ENCODE results near the gene JOSD1. TPM values are rescaled to one million over a fixed set of nuclear protein-coding genes. Genes with fewer than 3 reads are reported as not detected.
"Not testable (repeated sequence)": the region's sequence is repeated elsewhere in the genome, so short reads cannot be mapped to it uniquely, and the experiment has no call there.

Gene JOSD1
- total and polyA plus RNA-seq, 12 donors, result 9.6 to 37.3 (median 21.8) TPM

- no peak for TF ChIP-seq CTCF (IDR thresholded peaks at IDR 0.05)
- ATAC-seq (no peak), DNase-seq (no peak)
- Histone ChIP-seq H3K36me3 (no peaks in the 10 kb centered on the region), H3K4me3 (no peak overlapping the region), H3K27ac (no peak overlapping the region), H3K4me1 (no peaks in the 10 kb centered on the region), H3K9me3 (no peaks in the 10 kb centered on the region), H3K27me3 (no peaks in the 10 kb centered on the region)
- WGBS, 2 donors, result 94 to 95% methylated on average over 6 of the region's 6 CpGs
- intact Hi-C loops (cut with DNase I), result no loop called here
These were observed 55.3 kb downstream of the JOSD1 start for GRCh38 chr22:38645430-38645829.

- H3K9me3 ChIP-seq; DNase-seq; H3K4me3 ChIP-seq; intact Hi-C loops (cut with DNase I); H3K36me3 ChIP-seq; H3K27ac ChIP-seq; H3K27me3 ChIP-seq; H3K4me1 ChIP-seq: not testable (repeated sequence)
- ATAC-seq, result peak in 3 of 8 donors; percentile 58 to 99 (median 88)
- WGBS, 2 donors, result 92 to 93% methylated on average over 4 to 5 of the region's 5 CpGs
These were observed 56.5 kb downstream of the JOSD1 start for GRCh38 chr22:38644245-38644644.

DNA sequence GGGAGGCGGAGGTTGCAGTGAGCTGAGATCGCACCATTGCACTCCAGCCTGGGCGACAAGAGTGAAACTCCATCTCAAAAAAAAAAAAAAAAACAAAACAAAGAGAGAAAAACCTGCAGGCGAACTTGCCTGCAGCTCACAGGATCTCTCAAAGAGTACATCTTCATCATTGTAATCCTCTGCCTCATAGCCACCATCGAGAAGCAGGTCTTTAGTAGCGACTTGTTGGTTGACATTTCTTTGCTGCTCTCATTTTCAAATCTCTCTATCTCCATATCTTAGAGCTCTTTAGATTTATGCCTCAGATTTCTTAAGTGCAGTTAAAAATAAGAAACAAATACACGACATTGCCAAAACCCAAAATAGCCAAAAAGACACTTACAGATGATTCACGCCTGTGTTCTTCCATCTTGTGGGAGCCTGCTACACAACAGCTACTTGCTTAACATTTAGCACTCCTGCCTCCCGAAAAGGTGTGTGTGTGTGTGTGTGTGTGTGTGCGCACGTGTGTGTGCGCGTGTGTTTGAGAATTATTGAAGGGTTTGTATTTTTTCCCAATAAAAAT is 59.2 kb downstream of the JOSD1 start:
- no peak for DNase-seq
- 95 to 97% methylated on average over 13 of the region's 13 CpGs for WGBS, 2 donors
- Histone ChIP-seq H3K27ac (no peak overlapping the region), H3K36me3 (no peaks in the 10 kb centered on the region), H3K4me3 (no peak overlapping the region), H3K4me1 (no peaks in the 10 kb centered on the region), H3K9me3 (no peaks in the 10 kb centered on the region), H3K27me3 (no peaks in the 10 kb centered on the region)
- ATAC-seq, result no peak
- no peak for TF ChIP-seq CTCF (IDR thresholded peaks at IDR 0.05)
- intact Hi-C loops (cut with DNase I), result no loop called here

DNA sequence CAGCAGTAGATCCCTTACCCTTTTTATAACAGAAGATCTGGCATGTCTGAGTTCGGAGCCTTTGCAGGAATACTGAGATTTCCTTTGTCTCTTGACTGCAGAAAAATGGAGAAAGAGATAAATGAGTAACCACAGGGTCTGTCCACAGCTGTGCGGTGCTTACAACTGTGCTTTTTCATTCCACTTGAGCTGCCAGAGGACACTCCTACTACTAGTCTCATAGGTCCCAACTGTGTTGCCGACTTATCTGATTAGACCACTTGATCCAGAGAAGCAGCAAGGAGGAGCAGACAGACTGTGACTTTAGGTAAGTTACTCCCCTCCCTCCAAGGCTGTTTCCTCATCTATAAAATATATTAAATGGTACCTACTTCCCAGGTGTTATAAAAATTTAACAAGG is 62.0 kb downstream of the JOSD1 start:
- H3K27ac ChIP-seq, result no peak overlapping the region
- no peak overlapping the region for H3K4me3 ChIP-seq
- H3K9me3 ChIP-seq, result no peaks in the 10 kb centered on the region
- WGBS, 2 donors, result 53 to 59% methylated on average over 3 of the region's 3 CpGs
- DNase-seq (no peak), ATAC-seq (no peak)
- no peaks in the 10 kb centered on the region for H3K4me1 ChIP-seq
- TF ChIP-seq CTCF (IDR thresholded peaks at IDR 0.05), result no peak
- intact Hi-C loops (cut with DNase I), result no loop called here
- H3K27me3 ChIP-seq, result no peaks in the 10 kb centered on the region
- peaks cover 0 to 4% (median 0%) of the 10 kb centered on the region in 9 donors for H3K36me3 ChIP-seq

- H3K4me1 ChIP-seq, result no peaks in the 10 kb centered on the region
- intact Hi-C loops (cut with DNase I), result no loop called here
- no peak overlapping the region for H3K27ac ChIP-seq
- H3K27me3 ChIP-seq, result no peaks in the 10 kb centered on the region
- no peaks in the 10 kb centered on the region for H3K9me3 ChIP-seq
- no peak for TF ChIP-seq CTCF (IDR thresholded peaks at IDR 0.05)
- peaks cover 0 to 4% (median 0%) of the 10 kb centered on the region in 9 donors for H3K36me3 ChIP-seq
- H3K4me3 ChIP-seq, result no peak overlapping the region
- WGBS, 2 donors, result 76 to 79% methylated on average over 2 of the region's 2 CpGs
- DNase-seq (no peak), ATAC-seq (no peak)
These were observed 62.5 kb downstream of the JOSD1 start for GRCh38 chr22:38638216-38638615.

Other genes with a start within 250 kb of the JOSD1 start
- 10 to 100 TPM in 9 of 10 donors, 1 to 10 TPM in 1; 4.9 to 93.3 (median 43.9) TPM for gene KCNJ4, start 245.7 kb downstream of the JOSD1 start, total RNA-seq
- gene KCNJ4, start 245.7 kb downstream of the JOSD1 start, polyA plus RNA-seq, result 10 to 100 TPM in 1 of 2 donors, 1 to 10 TPM in 1; 7.6 to 19.5 TPM
- gene KDELR3, start 232.8 kb downstream of the JOSD1 start, total RNA-seq, result 10 to 100 TPM in 3 of 10 donors, 1 to 10 TPM in 7; 3.4 to 12.9 (median 7.9) TPM
- 10 to 100 TPM in 1 of 2 donors, 1 to 10 TPM in 1; 9.4 to 11.5 TPM for gene KDELR3, start 232.8 kb downstream of the JOSD1 start, polyA plus RNA-seq
- 100 to 1,000 TPM; 156 to 236 (median 169) TPM for gene DDX17, start 194.6 kb downstream of the JOSD1 start, total RNA-seq
- gene DDX17, start 194.6 kb downstream of the JOSD1 start, polyA plus RNA-seq, result 100 to 1,000 TPM in 1 of 2 donors, 10 to 100 TPM in 1; 76.2 to 241 TPM
- gene DMC1, start 130.8 kb downstream of the JOSD1 start, total RNA-seq, result 1 to 10 TPM in 8 of 10 donors, under 1 TPM in 2; 0.40 to 3.2 (median 1.4) TPM
- gene DMC1, start 130.8 kb downstream of the JOSD1 start, polyA plus RNA-seq, result under 1 TPM; 0.12 to 0.15 TPM
- under 1 TPM; 0.11 to 0.97 (median 0.46) TPM for gene FAM227A, start 44.6 kb downstream of the JOSD1 start, total RNA-seq
- under 1 TPM; 0.19 to 0.66 TPM for gene FAM227A, start 44.6 kb downstream of the JOSD1 start, polyA plus RNA-seq
- 10 to 100 TPM; 33.8 to 51.0 (median 40.5) TPM for gene CBY1, start 44.3 kb downstream of the JOSD1 start, total RNA-seq
- 10 to 100 TPM; 41.6 to 74.7 TPM for gene CBY1, start 44.3 kb downstream of the JOSD1 start, polyA plus RNA-seq
- gene TOMM22, start 19.0 kb downstream of the JOSD1 start, total RNA-seq, result 10 to 100 TPM; 55.7 to 86.2 (median 72.2) TPM
- gene TOMM22, start 19.0 kb downstream of the JOSD1 start, polyA plus RNA-seq, result 10 to 100 TPM; 23.0 to 40.7 TPM
- 10 to 100 TPM; 23.0 to 53.2 (median 34.2) TPM for gene GTPBP1, start 5.0 kb upstream of the JOSD1 start, total RNA-seq
- gene GTPBP1, start 5.0 kb upstream of the JOSD1 start, polyA plus RNA-seq, result 10 to 100 TPM; 13.5 to 18.4 TPM
- gene SUN2, start 55.1 kb upstream of the JOSD1 start, total RNA-seq, result 100 to 1,000 TPM in 5 of 10 donors, 10 to 100 TPM in 5; 70.2 to 178 (median 97.2) TPM
- gene SUN2, start 55.1 kb upstream of the JOSD1 start, polyA plus RNA-seq, result 100 to 1,000 TPM in 1 of 2 donors, 10 to 100 TPM in 1; 38.6 to 112 TPM
- gene DNAL4, start 93.2 kb upstream of the JOSD1 start, total RNA-seq, result 10 to 100 TPM in 4 of 10 donors, 1 to 10 TPM in 6; 8.3 to 11.7 (median 9.9) TPM
- 10 to 100 TPM in 1 of 2 donors, 1 to 10 TPM in 1; 7.7 to 10.7 TPM for gene DNAL4, start 93.2 kb upstream of the JOSD1 start, polyA plus RNA-seq
- gene NPTXR, start 143.1 kb upstream of the JOSD1 start, total RNA-seq, result 10 to 100 TPM; 14.7 to 32.9 (median 24.0) TPM
- 1 to 10 TPM; 8.6 to 9.2 TPM for gene NPTXR, start 143.1 kb upstream of the JOSD1 start, polyA plus RNA-seq
- gene CBX6, start 171.3 kb upstream of the JOSD1 start, total RNA-seq, result 10 to 100 TPM; 28.2 to 49.1 (median 37.3) TPM
- 10 to 100 TPM; 17.4 to 23.9 TPM for gene CBX6, start 171.3 kb upstream of the JOSD1 start, polyA plus RNA-seq

All from heart right ventricle (tissue), 16 donors.